Tibial nerve (tissue), 3 donors: ENCODE measurements around the gene WFS1.

Source experiments
- CTCF ChIP-seq, 5 experiments: fragments of 200-600 bp in 3 of 5; fragments of 450-650 bp in 2 of 5; sonication (generic) in 3 of 5; IDR thresholded peaks; one replicate each; pipeline ENCODE4 v1.5.1; 2016 to 2019; ENCODE audit warnings: antibody characterized with exemption in 5 of 5, mild to moderate bottlenecking in 3 of 5, moderate library complexity in 2 of 5
- POLR2A ChIP-seq, 2 donors: fragments of 450-650 bp; IDR thresholded peaks; one replicate each; pipeline ENCODE4 v1.6.1; 2017; ENCODE audit warnings: antibody characterized with exemption in 2 of 2, mild to moderate bottlenecking in 2 of 2, moderate library complexity in 2 of 2

- TF ChIP-seq CTCF (IDR thresholded peaks at IDR 0.05) (no peak), POLR2A (IDR thresholded peaks at IDR 0.05) (no peak)
These were observed 19.2 kb downstream of the WFS1 start for GRCh38 chr4:6288871-6289270.
